ENCODE data around the gene TIGD1.

- TF ChIP-seq EZH2phosphoT487 (IDR thresholded peaks at IDR 0.05; ENCODE audit: borderline replicate concordance, low read depth, low read length) (no peak), CTCF (conservative IDR thresholded peaks at IDR 0.05; ENCODE audit: low read length) (no peak)
Observed at GRCh38 chr2:232539298-232540231, 10.8 kb downstream of the TIGD1 start, which contains the start of gene CHRNG.
